Liver (tissue), 9 donors: ENCODE data around the gene USP35. TPM values are rescaled to one million over a fixed set of nuclear protein-coding genes. Genes with fewer than 3 reads are reported as not detected.

Experiments used
- DNase-seq: peaks from one replicate; pipeline ENCODE4 v3.0.0-alpha.2; 2017; ENCODE audit warnings: low spot score
- H3K27ac ChIP-seq, 2 donors: one replicate each; pipeline ENCODE4 v1.7.0; 2013; ENCODE audit warnings: inconsistent platforms in 2 of 2, low read length in 2 of 2, control low read depth in 1 of 2, low read depth in 1 of 2, mild to moderate bottlenecking in 1 of 2
- H3K27me3 ChIP-seq, 4 donors: one replicate each; pipeline versions ENCODE4 v1.6.1 to v1.7.0; 2013; ENCODE audit warnings: low read length in 3 of 4, inconsistent platforms in 1 of 4, mild to moderate bottlenecking in 1 of 4, moderate library complexity in 1 of 4; ENCODE audit not compliant: control insufficient read depth in 4 of 4, insufficient read depth in 4 of 4
- H3K36me3 ChIP-seq, 4 donors: one replicate each; pipeline versions ENCODE4 v1.6.1 to v1.7.0; 2013; ENCODE audit warnings: low read length in 3 of 4, mild to moderate bottlenecking in 3 of 4, low read depth in 1 of 4, moderate library complexity in 1 of 4; ENCODE audit not compliant: control insufficient read depth in 4 of 4, insufficient read depth in 3 of 4
- H3K4me1 ChIP-seq, 4 donors: one replicate each; pipeline versions ENCODE4 v1.6.1 to v1.7.0; 2013; ENCODE audit warnings: low read length in 3 of 4, mild to moderate bottlenecking in 3 of 4, moderate library complexity in 1 of 4; ENCODE audit not compliant: control insufficient read depth in 4 of 4, insufficient read depth in 4 of 4
- H3K4me3 ChIP-seq, 3 donors: one replicate each; pipeline versions ENCODE4 v1.6.1 to v1.7.0; 2013; ENCODE audit warnings: low read length in 3 of 3, control low read depth in 1 of 3, low read depth in 1 of 3, mild to moderate bottlenecking in 1 of 3
- H3K9ac ChIP-seq, 2 donors: one replicate each; pipeline ENCODE4 v1.7.0; 2013; ENCODE audit warnings: low read length in 2 of 2, mild to moderate bottlenecking in 2 of 2, moderate library complexity in 2 of 2, control low read depth in 1 of 2, low read depth in 1 of 2
- H3K9me3 ChIP-seq, 4 donors: one replicate each; pipeline versions ENCODE4 v1.6.1 to v1.7.0; 2013; ENCODE audit warnings: low read length in 3 of 4; ENCODE audit not compliant: control insufficient read depth in 4 of 4
- FOXA2 ChIP-seq: IDR thresholded peaks from 2 replicates; pipeline ENCODE4 v1.6.1; 2016; ENCODE audit warnings: antibody characterized with exemption
- GABPA ChIP-seq, 2 donors: IDR thresholded peaks in 1 of 2; conservative IDR thresholded peaks in 1 of 2; 2 replicates each; pipeline ENCODE4 v1.6.1; 2016; ENCODE audit warnings: antibody characterized with exemption in 2 of 2, mild to moderate bottlenecking in 1 of 2, moderate library complexity in 1 of 2
- HNF4A ChIP-seq, 2 donors: conservative IDR thresholded peaks; 2 replicates each; pipeline ENCODE4 v1.6.1; 2016; ENCODE audit warnings: antibody characterized with exemption in 2 of 2, mild to moderate bottlenecking in 2 of 2
- HNF4G ChIP-seq: IDR thresholded peaks from 2 replicates; pipeline ENCODE4 v1.6.1; 2016; ENCODE audit warnings: antibody characterized with exemption
- NR2F2 ChIP-seq: IDR thresholded peaks from 2 replicates; pipeline ENCODE4 v1.6.1; 2016; ENCODE audit warnings: antibody characterized with exemption
- RXRA ChIP-seq, 2 donors: IDR thresholded peaks; 2 replicates each; pipeline ENCODE4 v1.6.1; 2017 to 2018; ENCODE audit warnings: antibody characterized with exemption in 2 of 2, mild to moderate bottlenecking in 1 of 2
- SP1 ChIP-seq: IDR thresholded peaks from 2 replicates; pipeline ENCODE4 v1.6.1; 2018; ENCODE audit warnings: antibody characterized with exemption, mild to moderate bottlenecking
- TAF1 ChIP-seq: conservative IDR thresholded peaks from 2 replicates; pipeline ENCODE4 v1.6.1; 2016; ENCODE audit warnings: antibody characterized with exemption, mild to moderate bottlenecking
- WGBS: extraction: QIAGEN DNeasy Blood & Tissue Kit; methylation state at CpG from one replicate; pipeline ENCODE4 v1.1.7; 2013; 5-methylcytosine and 5-hydroxymethylcytosine counted together
- polyA plus RNA-seq, 2 donors: library from polyadenylated mRNA; stranded (reverse) in 1 of 2; unstranded in 1 of 2; fragments of 200-250 nt in 1 of 2; fragments of >200 nt in 1 of 2; fragmentation: Nextera tagmentation in 1 of 2; extraction: Ambion mirVana in 1 of 2; gene quantifications; one replicate each; pipeline versions ENCODE4 v1.2.1 to v1.2.3, GENCODE V29; 2013 to 2015
- total RNA-seq, 2 donors: library from RNA; depleted of rRNA; stranded (reverse); fragments of >200 nt; gene quantifications; one replicate each; pipeline ENCODE4 v1.2.3, GENCODE V29; 2014
- TF ChIP-seq, protein P1 (sequence below): fragments of 150-350 bp; IDR thresholded peaks from 2 replicates; pipeline ENCODE4 v1.5.1; 2017; ENCODE audit warnings: improper control_type of control experiment, low read depth, low read length; ENCODE audit not compliant: missing input control
- TF ChIP-seq, protein P2 (sequence below): IDR thresholded peaks from 2 replicates; pipeline ENCODE4 v1.6.1; 2016; ENCODE audit warnings: antibody characterized with exemption
- TF ChIP-seq, protein P3 (sequence below): IDR thresholded peaks from 2 replicates; pipeline ENCODE4 v1.6.1; 2016; ENCODE audit warnings: antibody characterized with exemption, mild to moderate bottlenecking
- TF ChIP-seq, protein P4 (sequence below): IDR thresholded peaks from 2 replicates; pipeline ENCODE4 v1.6.1; 2016; ENCODE audit warnings: antibody characterized with exemption
- donor health status: healthy.
- donor health status: healthy.
- donor health status: healthy.
- donor health status: healthy.
- donor health status: healthy.

Gene USP35
- total and polyA plus RNA-seq, 4 donors, result 2.3 to 11.0 (median 4.8) TPM

DNA sequence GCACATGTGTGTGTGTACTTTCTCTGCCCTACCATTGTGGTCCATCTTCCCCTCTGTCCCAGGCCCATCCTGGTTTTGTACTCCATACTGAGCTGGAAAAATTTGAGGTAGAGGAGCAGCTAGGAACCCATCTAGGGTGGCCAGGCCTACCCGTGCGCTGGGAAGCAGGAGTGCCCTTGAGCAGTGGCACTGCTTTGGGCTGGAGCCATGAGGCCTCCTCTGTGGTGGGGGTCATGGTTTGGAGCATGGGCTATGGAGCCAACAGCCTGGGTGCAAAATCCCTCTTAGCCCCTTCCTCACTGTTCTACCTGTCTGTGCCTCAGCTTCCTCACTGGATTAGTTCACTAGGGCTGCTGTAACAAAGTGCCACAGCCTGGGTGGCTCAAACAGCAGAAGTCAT, 27.4 kb upstream of the USP35 start:
- Histone ChIP-seq H3K27me3 (no peaks in the 10 kb centered on the region), H3K27ac (peak overlapping the region; percentile 57 to 78), H3K4me1 (peaks cover 30 to 68% (median 61%) of the 10 kb centered on the region in 4 donors), H3K36me3 (no peaks in the 10 kb centered on the region), H3K4me3 (no peak overlapping the region), H3K9me3 (no peaks in the 10 kb centered on the region), H3K9ac (no peak overlapping the region)
- DNase-seq, result no peak
- no peak for TF ChIP-seq FOXA2
- TF ChIP-seq HNF4A (conservative IDR thresholded peaks at IDR 0.05), result no peak
- TF ChIP-seq, protein P1, sequence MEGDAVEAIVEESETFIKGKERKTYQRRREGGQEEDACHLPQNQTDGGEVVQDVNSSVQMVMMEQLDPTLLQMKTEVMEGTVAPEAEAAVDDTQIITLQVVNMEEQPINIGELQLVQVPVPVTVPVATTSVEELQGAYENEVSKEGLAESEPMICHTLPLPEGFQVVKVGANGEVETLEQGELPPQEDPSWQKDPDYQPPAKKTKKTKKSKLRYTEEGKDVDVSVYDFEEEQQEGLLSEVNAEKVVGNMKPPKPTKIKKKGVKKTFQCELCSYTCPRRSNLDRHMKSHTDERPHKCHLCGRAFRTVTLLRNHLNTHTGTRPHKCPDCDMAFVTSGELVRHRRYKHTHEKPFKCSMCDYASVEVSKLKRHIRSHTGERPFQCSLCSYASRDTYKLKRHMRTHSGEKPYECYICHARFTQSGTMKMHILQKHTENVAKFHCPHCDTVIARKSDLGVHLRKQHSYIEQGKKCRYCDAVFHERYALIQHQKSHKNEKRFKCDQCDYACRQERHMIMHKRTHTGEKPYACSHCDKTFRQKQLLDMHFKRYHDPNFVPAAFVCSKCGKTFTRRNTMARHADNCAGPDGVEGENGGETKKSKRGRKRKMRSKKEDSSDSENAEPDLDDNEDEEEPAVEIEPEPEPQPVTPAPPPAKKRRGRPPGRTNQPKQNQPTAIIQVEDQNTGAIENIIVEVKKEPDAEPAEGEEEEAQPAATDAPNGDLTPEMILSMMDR, result no peak
- no peak for TF ChIP-seq HNF4G
- TF ChIP-seq TAF1, result no peak
- TF ChIP-seq RXRA (IDR thresholded peaks at IDR 0.05), result no peak
- no peak for TF ChIP-seq SP1
- TF ChIP-seq, protein P2, sequence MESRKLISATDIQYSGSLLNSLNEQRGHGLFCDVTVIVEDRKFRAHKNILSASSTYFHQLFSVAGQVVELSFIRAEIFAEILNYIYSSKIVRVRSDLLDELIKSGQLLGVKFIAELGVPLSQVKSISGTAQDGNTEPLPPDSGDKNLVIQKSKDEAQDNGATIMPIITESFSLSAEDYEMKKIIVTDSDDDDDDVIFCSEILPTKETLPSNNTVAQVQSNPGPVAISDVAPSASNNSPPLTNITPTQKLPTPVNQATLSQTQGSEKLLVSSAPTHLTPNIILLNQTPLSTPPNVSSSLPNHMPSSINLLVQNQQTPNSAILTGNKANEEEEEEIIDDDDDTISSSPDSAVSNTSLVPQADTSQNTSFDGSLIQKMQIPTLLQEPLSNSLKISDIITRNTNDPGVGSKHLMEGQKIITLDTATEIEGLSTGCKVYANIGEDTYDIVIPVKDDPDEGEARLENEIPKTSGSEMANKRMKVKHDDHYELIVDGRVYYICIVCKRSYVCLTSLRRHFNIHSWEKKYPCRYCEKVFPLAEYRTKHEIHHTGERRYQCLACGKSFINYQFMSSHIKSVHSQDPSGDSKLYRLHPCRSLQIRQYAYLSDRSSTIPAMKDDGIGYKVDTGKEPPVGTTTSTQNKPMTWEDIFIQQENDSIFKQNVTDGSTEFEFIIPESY, result no peak
- TF ChIP-seq NR2F2, result no peak
- TF ChIP-seq, protein P3, sequence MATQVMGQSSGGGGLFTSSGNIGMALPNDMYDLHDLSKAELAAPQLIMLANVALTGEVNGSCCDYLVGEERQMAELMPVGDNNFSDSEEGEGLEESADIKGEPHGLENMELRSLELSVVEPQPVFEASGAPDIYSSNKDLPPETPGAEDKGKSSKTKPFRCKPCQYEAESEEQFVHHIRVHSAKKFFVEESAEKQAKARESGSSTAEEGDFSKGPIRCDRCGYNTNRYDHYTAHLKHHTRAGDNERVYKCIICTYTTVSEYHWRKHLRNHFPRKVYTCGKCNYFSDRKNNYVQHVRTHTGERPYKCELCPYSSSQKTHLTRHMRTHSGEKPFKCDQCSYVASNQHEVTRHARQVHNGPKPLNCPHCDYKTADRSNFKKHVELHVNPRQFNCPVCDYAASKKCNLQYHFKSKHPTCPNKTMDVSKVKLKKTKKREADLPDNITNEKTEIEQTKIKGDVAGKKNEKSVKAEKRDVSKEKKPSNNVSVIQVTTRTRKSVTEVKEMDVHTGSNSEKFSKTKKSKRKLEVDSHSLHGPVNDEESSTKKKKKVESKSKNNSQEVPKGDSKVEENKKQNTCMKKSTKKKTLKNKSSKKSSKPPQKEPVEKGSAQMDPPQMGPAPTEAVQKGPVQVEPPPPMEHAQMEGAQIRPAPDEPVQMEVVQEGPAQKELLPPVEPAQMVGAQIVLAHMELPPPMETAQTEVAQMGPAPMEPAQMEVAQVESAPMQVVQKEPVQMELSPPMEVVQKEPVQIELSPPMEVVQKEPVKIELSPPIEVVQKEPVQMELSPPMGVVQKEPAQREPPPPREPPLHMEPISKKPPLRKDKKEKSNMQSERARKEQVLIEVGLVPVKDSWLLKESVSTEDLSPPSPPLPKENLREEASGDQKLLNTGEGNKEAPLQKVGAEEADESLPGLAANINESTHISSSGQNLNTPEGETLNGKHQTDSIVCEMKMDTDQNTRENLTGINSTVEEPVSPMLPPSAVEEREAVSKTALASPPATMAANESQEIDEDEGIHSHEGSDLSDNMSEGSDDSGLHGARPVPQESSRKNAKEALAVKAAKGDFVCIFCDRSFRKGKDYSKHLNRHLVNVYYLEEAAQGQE, result no peak
- TF ChIP-seq, protein P4, sequence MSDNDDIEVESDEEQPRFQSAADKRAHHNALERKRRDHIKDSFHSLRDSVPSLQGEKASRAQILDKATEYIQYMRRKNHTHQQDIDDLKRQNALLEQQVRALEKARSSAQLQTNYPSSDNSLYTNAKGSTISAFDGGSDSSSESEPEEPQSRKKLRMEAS, result no peak
- WGBS, result 91% methylated on average over 2 of the region's 2 CpGs

DNA sequence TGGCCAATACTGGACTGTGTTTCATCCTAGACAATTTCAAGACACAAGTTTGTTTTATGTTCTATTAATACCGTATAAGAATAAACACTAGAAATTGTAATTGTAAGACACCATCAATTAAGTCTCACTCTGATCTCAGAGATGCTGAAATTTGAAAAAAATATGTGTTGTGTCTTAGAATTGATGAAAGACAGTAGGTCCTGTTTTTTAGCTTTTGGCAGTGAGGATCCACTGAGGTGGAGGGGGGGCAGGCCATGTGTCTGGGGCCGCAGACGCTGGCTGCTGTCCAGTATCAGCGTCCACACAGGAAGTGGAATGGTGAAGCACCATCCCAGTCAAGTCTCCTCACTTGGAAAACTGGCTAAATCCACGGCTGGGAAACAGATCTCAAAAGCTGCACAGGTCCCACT, 26.8 kb upstream of the USP35 start:
- H3K36me3 ChIP-seq, result no peaks in the 10 kb centered on the region
- peaks cover 27 to 69% (median 59%) of the 10 kb centered on the region in 4 donors for H3K4me1 ChIP-seq
- H3K9ac ChIP-seq, result no peak overlapping the region
- DNase-seq, result no peak
- H3K27me3 ChIP-seq, result no peaks in the 10 kb centered on the region
- WGBS, result 36% methylated on average over 5 of the region's 5 CpGs
- peak overlapping the region; percentile 57 to 78 for H3K27ac ChIP-seq
- TF ChIP-seq, protein P1, result no peak
- no peak for TF ChIP-seq NR2F2
- no peak for TF ChIP-seq GABPA (IDR thresholded peaks at IDR 0.05 in 1 of 2, conservative IDR thresholded peaks at IDR 0.05 in 1 of 2)
- TF ChIP-seq, protein P4, result no peak
- no peak for TF ChIP-seq HNF4A (conservative IDR thresholded peaks at IDR 0.05)
- no peak for TF ChIP-seq TAF1
- no peak overlapping the region for H3K4me3 ChIP-seq
- H3K9me3 ChIP-seq, result no peaks in the 10 kb centered on the region
